T-helper 9 cell (primary cell): ENCODE measurements around the gene CTAGE9.
"Not testable (repeated sequence)": the region's sequence is repeated elsewhere in the genome, so short reads cannot be mapped to it uniquely, and the experiment has no call there.

ENCODE experiments used
- DNase-seq: peaks from one replicate; pipeline ENCODE4 v3.0.0-alpha.2; 2020

The CTAGE9 gene

DNA sequence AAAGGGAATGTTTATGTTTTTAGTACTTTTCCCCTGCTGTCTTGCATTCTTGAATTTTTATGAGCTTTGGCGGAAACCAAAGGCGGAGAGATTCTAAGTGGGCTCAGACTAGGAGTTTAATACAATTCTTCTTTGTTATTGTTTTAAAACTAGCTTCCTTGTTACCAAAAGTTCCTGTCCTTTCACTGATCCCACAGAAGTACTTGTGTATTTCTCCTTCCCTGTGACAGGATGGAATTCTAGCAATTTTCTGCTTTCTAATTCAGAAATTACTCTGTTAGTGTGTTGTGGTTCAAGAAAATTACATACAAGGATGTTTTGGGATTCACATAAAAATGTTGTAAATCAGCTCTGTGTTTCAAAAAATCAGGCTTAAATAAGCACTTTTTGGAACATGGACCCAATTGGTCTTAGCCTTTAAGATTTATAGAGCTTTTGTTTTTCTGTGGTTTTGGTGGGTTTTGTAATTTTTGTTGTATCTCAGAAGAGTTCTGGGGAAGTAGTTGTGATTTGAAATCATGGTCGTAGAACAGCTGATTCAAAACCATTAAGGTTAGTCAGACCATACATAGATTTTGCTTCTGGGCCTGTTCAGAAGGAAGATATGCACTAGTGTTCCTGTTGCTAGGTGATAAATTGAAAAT, 17.6 kb upstream of the CTAGE9 start:
- DNase-seq = no peak

DNA sequence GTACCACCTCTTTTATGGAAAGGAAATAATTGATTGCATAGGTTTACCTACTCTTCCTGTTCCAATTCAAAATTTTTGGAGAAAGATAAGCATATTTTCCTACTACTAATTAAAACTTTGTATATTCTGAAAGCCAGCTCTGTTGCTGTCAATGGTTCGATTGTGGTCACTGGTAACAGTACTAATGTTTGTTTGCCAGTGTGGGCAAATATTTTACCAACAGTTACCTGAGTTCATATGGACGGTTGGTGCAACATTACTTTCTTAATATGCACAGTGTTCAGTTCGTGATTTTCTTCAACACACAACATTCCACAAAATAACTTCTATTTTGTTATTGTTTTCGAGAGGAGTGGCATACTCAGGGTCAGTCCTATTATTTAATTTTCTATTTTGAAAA, 17.1 kb upstream of the CTAGE9 start:
- no peak for DNase-seq

DNA sequence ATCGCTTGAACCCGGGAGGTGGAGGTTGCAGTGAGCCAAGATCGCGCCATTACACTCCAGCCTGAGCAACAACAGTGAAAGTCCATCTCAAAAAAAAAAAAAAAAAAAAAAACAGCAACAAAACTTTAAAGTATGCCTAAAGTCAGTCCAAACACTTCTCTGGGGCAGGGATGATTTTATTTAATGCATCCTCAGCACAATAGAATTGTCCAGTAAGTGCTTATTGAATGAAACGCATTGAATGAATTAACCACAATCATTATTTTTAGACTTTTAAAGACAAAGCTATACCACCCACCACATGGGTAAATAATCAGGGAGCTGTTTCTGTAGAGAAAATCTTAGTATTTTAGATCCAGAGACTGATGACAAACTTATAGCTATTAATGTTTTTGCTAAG, 16.6 kb upstream of the CTAGE9 start:
- no peak for DNase-seq

DNA sequence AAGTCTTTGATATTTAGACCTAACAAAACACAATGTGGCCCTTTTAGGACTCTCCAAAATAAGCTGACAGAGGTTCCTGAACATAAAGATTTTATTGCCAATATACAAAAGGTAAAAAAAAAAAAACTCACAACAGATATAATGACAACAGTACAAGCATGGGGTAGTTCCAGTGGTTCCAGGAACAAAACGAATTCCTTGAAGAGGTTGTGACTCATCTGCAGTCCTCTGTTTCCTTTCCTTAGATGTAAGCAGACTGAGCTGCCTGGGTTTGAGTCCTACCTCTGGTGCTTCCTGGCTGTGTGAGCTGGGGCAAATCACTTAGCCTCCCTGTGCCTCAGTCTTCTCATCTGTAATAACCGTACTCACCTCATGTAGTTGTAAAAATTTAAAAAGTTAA, 13.3 kb upstream of the CTAGE9 start:
- no peak for DNase-seq

DNA sequence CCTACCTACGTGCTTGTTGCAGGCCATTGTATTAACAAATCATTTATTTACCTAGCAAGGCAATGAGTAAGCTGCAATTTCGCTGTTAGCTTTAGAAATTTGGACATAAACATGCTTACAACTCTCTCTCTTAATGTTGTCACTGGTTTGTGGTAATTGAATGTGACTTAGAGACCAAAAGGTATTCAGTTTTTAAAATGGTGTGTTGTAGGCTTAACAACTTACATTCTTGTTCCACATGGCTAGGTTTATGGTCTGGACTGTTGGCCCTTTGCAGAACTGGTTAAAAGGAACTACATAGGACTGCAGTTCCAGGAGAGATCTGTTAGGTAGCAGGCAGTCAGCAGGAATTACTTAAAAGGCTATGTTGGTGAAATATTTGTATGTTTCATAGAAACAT, 10.3 kb upstream of the CTAGE9 start:
- DNase-seq = no peak

DNA sequence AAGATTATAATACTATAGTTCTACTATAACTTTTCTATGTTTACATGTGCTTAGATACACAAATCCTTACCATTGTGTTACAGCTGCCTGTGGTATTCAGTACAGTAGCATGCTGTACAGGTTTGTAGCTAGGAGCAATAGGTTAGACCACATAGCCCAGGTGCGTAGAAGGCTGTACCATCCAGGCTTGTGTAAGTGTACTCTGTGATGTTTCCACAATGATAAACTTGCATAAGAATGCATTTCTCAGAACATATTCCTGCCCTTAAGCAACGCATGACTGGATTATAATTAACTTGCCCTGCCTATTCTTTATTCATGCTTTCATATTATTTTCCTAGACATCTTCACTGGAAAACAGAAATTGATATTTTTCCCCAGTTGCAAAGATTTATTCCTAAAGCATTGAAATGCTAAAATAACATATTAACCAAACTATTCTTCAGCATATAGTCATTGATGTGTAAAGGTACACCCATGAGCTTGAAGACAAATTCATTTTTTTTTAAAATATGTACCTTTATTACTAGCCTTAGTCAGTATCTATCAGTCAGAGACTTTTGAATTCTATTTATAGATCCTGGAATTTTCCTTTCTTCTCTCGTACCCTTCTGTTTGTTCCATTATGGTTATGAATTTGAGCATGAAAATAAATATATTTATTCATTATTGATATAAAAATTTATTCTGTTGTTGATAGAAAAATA, 7.2 kb upstream of the CTAGE9 start:
- no peak for DNase-seq

DNA sequence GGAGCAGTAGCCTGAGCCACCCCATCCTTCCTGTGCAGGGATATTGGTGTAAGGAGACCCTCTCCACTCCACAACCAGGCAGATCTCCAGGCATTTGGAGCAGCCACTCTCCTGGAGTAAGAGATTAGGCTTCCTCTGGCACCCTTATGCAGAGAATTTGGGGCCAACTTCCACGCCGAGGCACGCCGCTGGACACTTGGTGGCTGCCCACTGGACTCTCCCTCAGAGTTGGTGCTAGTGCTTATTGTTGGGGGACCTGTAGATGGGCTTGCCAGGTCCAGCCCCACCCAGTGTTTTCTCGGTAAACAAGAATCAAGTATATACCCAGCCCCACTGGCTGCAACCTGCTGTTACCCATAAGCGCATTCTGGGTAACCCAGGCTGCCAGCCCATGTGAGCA, 4.8 kb upstream of the CTAGE9 start:
- not testable (repeated sequence) for DNase-seq

DNA sequence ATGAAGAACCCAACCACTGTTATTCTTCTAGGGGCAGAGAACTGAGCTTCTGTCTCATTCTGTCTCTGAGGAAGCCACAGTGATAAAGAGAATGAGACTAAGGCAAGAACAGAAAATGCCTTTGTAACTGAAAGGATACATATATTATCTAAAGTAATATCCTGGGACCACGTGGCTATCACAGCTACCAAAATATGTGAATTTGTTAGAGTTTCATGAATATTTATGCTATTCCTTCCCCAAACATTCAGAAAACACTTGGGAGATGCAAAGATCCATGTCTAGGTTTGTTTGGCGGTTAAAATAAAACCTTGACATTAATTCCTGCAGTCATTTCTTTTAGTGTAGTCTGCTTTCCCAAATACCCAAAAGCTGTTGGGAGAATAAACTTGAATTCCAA, 6.9 kb downstream of the CTAGE9 start:
- DNase-seq = not testable (repeated sequence)

DNA sequence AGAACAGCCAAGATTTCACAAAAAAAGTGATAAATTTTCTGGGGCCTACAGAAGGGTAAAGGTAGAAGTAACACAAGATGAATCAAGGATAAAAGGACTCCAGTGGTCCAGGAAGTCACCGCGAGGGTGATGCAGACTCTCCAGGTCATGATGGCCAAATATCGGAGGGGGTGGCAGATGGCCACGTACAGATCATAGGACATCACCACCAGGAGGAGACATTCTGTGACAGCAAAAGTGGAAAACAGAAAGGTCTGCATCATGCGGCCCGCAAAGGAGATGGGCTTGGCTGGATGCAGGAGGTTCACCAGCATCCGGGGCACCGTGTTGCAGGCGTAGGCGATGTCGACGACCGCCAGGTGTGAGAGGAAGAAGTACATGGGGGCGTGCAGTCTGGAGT, 10.0 kb downstream of the CTAGE9 start:
- DNase-seq = not testable (repeated sequence)

DNA sequence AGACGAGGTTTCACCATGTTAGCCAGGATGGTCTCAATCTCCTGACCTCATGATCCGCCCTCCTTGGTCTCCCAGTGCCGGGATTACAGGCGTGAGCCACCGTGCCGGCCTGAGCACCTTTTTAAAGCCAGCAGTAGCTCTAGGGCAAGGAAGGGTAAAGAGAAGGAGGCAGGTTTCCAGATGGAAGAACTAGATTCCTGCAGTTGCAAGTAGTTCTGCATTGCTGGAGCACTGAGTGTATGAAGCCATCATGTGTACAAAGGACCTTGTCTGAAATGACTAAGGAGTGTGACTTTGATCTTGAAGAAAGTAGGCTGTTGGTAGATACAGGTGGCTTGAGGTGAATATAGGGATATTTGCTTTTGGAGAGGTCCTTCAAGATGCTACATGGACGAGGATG, 13.9 kb downstream of the CTAGE9 start:
- DNase-seq = no peak

DNA sequence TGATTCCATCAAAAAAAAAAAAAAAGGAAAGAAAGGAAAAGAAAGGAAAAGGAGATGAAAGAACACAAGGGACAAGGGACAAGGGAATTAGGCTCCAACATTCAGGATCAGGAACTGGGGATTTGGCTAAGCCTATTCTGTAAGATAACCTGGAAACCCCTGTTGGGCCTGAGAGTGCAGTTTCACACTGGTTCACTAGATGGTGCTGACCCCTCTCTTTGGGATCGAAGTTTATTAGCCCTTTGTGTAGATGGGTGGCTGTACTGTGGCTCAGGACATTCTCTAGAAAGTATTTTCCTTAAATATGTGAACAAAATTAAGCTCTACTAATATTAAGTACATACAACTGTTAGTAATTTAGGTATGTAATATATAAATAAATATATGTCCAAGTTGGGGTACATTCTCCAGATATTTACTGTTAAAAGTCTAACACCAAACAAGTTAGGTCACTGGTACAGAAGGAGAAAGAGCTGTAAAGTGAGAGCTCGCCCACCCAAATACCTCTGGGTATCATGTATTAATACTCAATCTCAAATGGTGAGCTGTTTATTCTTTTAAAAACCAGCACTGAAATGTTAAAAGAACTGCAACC, 15.9 kb downstream of the CTAGE9 start:
- no peak for DNase-seq

DNA sequence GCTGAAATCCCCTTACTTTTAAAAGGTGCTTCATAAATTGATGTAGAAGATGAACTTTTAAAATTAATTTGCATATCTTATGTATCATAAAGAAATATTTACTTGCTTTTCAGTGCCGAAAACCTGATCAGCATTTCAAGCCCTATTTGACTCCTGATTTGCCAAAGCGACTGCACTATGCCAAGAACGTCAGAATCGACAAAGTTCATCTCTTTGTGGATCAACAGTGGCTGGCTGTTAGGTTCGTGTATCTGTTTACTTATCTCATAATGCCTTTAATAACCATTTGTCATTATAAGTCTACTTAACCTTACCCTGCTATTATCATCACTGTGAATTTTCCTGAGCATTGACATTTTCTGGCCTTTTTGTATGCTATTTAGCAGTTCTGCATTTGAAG, 17.4 kb downstream of the CTAGE9 start:
- DNase-seq = no peak

DNA sequence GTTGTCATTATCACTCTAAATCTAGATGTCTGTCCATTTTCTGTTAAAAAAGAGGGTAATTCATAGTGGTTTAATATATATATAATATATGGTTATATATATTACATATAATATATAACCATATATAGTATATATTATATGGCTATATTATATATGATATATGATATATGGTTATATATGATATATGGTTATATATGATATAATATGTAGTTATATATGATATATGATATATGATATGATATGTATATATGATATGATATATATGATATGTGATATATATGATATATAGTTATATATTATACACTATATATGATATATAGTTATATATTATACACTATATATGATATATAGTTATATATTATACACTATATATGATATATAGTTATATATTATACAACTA, 18.2 kb downstream of the CTAGE9 start:
- DNase-seq = no peak

DNA sequence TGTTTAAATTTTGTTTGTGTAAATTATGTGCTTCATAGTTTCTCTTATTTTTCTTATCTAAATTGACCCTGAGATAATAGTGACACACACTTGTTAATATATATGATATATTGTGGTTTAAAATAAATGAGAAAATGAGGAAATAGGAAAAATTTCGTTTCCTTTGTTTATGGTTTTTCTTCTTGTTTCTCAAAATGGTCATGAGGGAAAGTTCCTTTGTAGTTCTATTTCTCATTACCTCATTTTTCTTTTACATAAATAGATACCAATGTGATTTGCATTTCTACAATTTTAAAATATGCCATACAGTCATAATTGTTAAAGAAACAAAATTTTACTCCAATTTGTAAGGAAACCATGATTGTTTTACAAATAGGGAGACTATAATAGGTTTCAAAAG, 18.8 kb downstream of the CTAGE9 start:
- no peak for DNase-seq

DNA sequence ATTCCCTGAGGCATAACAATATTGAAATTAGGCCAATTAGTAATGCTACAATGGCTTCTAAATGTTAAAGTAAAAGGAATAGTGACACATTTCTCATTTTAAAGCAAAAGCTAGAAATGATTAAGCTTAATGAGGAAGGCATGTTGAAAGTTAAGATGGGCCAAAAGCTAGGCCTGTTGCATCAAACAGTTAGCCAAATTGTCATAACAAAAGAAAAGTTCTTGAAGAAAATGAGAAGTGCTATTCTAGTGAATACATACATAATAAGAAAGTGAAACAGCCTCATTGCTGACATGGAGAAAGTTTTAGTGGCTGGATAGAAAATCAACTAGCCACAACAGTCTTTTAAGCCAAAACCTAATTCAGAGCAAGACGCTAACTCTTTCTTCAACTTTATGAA, 22.5 kb downstream of the CTAGE9 start:
- DNase-seq = no peak

DNA sequence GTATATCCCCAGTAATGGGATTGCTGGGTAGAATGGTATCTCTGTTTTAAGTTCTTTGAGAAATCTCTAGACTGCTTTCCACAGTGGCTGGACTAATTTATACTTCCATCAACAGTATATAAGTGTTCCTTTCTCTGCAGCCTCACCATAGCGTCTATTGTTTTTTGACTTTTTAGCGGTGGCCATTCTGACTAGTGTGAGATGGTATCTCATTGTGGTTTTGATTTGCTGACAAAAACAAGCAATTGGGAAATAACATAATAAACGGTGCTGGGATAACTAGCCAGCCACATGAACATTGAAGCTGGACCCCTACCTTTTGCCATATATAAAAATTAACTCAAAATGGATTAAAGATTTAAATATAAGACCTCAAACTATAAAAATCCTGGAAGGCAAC, 23.8 kb downstream of the CTAGE9 start:
- no peak for DNase-seq

DNA sequence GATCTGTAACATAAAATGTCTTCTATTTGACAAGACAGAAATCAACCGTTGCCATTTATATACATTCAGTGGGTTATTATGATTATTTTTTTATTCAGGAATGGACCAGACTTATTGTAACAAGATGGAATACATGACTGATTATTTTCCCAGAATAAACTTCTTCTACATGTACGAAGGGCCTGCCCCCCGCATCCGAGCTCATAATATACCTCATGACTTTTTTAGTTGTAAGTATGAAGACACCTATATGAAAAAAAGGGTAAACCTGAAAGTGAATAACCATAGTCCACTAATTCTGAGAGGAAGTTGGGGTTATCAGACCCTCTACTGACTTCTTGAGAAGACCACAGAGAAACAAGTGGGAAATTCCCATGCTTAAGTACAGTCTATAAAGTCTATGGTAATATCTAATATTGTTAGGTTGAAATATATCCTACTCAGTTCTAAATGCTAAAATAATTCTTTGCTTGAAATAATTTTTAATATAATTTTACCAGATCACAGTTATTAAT, 25.5 kb downstream of the CTAGE9 start:
- DNase-seq = no peak

DNA sequence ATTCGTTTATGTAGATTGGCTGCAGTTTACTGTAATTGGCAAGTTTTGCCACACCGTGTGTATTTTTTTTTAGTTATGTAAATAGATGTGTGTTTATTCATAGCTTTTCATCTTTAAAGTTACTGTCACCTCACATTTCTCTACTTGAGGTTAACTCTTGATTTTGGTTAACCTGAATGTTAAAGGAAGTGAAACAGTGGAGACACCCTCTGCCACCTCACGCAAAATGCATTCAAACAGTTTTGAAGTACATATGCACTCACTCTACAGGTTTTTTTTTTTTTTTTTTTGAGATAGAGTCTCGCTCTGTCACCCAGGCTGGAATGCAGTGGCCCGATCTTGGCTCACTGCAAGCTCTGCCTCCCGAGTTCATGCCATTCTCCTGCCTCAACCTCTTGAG, 27.3 kb downstream of the CTAGE9 start:
- no peak for DNase-seq

DNA sequence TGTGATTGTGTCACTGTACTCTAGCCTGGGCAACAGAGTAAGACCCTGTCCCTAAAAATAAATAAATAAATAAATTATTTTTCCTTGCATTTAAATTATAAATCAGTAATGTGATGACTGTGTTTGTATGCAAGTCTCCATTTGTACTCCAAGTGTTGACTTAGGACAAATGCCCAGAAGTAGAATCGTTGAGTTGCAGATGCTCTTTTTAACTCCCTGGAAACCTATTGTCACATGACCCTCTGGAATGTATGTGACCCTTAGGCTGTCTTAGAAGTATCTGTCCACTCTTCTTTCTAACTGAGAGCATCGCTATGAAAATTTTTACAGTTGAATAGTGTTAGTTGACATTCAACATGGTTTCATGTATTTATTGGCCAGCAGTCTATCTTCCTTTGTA, 28.4 kb downstream of the CTAGE9 start:
- DNase-seq = no peak

DNA sequence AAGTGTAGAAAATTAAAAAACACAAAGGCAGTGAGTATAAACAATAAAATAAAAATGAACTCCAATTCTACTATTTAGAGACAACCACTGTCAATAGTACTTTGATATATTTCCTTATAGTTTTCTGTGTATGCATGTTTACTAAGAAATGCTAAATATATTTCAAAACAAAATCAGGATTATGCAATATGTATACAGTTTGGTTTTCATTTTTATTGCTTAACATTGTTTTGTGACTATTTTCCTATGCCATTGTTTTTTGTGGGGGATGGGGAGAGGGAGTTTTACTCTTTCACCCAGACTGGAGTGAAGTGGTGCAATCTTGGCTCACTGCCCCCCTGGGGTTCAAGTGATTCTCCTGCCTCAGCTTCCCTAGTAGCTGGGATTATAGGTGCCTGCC, 29.2 kb downstream of the CTAGE9 start:
- no peak for DNase-seq

DNA sequence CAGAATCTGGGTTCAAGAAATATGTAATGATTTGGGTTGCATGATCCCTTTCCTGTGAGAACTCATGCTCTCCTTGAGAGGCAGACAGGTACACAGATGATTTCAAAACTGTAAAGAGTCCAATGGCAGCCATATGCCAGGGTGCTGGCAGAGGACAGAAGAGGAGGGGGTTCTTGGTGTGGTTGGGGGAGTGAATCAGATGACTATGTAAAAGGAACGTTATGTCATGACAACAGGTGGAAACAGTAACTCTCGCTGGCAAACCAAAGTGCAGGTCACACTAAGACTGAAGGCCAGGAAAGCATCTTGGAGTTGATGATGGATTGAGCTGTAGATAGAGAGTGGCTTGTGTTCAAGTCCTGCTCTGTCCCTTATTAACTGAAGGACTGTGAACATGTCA, 29.9 kb downstream of the CTAGE9 start:
- DNase-seq = no peak

DNA sequence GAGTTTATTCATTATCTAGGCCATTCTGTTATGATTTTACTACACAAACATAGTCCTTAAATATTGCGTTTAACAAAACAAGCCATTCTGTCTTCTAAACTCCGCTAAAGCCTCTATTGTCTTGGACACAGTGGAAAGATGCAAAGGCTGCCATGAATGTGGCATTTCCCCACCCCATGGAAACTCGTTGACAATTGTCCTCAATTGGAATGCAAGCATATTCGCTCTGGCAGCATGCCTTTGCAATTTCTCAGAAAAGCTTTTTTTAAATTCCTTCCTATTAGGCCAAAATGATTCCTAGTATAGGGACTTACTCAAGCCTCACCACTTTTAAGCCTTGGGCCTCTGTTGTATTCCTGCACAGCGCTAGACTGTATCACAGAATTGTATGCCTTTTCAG, 32.4 kb downstream of the CTAGE9 start:
- no peak for DNase-seq

DNA sequence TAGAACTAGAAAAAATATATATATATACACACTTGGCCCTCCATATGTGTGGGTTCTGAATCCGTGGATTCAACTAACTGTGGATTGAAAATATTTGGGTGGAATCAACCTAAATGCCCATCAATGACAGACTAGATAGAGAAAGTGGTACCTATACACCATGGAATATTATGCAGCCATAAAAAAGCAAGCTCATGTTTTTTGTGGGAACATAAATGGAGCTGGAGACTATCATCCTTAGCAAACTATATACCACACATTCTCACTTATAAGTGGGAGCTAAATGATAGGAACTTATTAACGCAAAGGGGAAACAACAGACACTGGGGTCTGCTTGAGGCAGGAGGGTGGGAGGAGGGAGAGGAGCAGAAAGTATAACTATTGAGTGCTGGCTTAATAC, 37.6 kb downstream of the CTAGE9 start:
- no peak for DNase-seq

DNA sequence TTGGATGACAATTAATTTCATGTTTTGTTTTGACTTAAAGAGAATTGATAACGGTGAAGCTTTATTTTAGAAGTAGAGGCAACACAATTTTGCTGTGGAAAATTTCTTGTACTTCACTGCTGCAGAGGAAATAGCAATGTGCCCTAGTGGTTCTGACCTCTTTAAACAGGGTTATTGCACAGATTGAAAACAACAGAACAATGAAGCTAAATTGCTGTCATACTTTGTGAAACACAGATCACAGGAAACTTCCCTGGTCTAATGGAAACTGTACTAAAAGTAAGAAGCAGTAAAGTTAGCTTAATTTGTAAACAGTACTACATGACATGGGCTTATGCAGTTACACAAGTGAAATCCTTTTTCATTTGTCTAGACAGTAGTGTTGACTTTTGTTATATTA, 40.9 kb downstream of the CTAGE9 start:
- DNase-seq = no peak
